Measurements from ENCODE around the gene ARL5C.

- TF ChIP-seq CTCF (IDR thresholded peaks at IDR 0.05; ENCODE audit: insufficient read depth, low read length, poor library complexity, severe bottlenecking) (no peak), EZH2phosphoT487 (conservative IDR thresholded peaks at IDR 0.05; ENCODE audit: low read length) (no peak)
Measured at GRCh38 chr17:39130205-39130604, 35.8 kb downstream of the ARL5C start.

Measured in SU-DHL-6 (cell line).